Measurements from ENCODE around the gene PRR20G.

The PRR20G gene

DNA sequence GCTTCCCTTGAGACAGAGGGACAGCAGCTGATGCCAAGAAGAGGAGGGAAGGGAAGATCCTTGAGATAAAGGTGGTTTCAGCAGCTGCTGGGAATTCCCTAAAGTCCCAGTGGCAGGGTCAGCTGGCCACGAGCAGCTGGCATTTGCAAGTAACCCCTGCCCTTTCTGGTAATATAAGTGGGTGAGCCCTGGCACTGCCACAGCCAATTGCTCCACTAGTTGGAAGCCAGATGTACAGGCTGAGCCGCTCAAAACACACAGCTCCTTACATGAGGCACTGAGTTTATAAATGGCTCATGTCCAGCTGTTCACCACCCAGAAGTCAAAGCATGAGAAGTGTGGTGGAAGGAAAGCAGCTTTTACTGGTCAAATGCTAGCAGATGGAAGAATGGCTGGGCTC, 35.4 kb downstream of the PRR20G start:
- TF ChIP-seq EZH2 (IDR thresholded peaks at IDR 0.05; ENCODE audit: borderline replicate concordance, low read length) (no peak), CTCF (IDR thresholded peaks at IDR 0.05; ENCODE audit: low read length) (no peak)
- Histone ChIP-seq H3K4me3 (ENCODE audit: low read depth, low read length, poor library complexity, severe bottlenecking) (no peak overlapping the region), H3K27ac (ENCODE audit: low read depth, low read length, poor library complexity, severe bottlenecking) (no peak overlapping the region), H3K9me2 (ENCODE audit: low read depth, low read length) (no peaks in the 10 kb centered on the region), H3K36me3 (ENCODE audit: insufficient read depth, low read length) (no peaks in the 10 kb centered on the region), H3K27me3 (ENCODE audit: insufficient read depth, low read length) (no peaks in the 10 kb centered on the region), H3K9me3 (ENCODE audit: low read length) (peaks cover 17% of the 10 kb centered on the region), H3K4me1 (ENCODE audit: insufficient read depth, low read length, severe bottlenecking) (no peaks in the 10 kb centered on the region), H3K9ac (ENCODE audit: low read length) (no peak overlapping the region), H2AFZ (ENCODE audit: low read length) (no peak overlapping the region), H3K4me2 (ENCODE audit: low read length) (no peak overlapping the region), H3K79me2 (ENCODE audit: insufficient read depth, low read length) (no peaks in the 10 kb centered on the region), H3F3A (ENCODE audit: insufficient read depth, low read length) (no peaks in the 10 kb centered on the region), H4K20me1 (ENCODE audit: insufficient read depth, low read length) (no peaks in the 10 kb centered on the region)

DNA sequence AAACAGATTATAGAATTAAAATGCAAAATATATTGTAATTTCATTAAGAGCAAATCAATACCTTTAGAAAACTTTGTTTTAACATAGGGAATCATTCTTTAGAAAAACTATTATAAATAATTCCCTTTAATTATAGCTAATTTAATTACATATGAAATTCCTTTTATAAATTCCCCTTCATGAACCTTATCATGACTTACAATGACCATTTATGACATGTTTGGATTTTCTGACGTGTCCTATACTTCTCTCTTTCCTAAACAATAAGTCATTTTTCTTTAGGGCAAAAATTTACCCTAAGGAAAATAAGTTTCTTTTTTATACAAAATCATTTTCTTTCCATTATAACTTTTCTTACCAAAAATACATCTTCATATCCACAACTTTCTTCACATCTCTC, 37.8 kb downstream of the PRR20G start:
- H3F3A ChIP-seq (ENCODE audit: insufficient read depth, low read length), result no peaks in the 10 kb centered on the region
- H3K9me3 ChIP-seq (ENCODE audit: low read length), result peaks cover 22% of the 10 kb centered on the region
- H3K27me3 ChIP-seq (ENCODE audit: insufficient read depth, low read length), result no peaks in the 10 kb centered on the region
- no peak overlapping the region for H3K27ac ChIP-seq (ENCODE audit: low read depth, low read length, poor library complexity, severe bottlenecking)
- no peak overlapping the region for H3K4me3 ChIP-seq (ENCODE audit: low read depth, low read length, poor library complexity, severe bottlenecking)
- no peak overlapping the region for H3K4me2 ChIP-seq (ENCODE audit: low read length)
- H3K9me2 ChIP-seq (ENCODE audit: low read depth, low read length), result no peaks in the 10 kb centered on the region
- TF ChIP-seq EZH2 (IDR thresholded peaks at IDR 0.05; ENCODE audit: borderline replicate concordance, low read length) (no peak), CTCF (IDR thresholded peaks at IDR 0.05; ENCODE audit: low read length) (no peak)
- H3K4me1 ChIP-seq (ENCODE audit: insufficient read depth, low read length, severe bottlenecking), result no peaks in the 10 kb centered on the region
- H3K9ac ChIP-seq (ENCODE audit: low read length), result no peak overlapping the region
- no peaks in the 10 kb centered on the region for H3K79me2 ChIP-seq (ENCODE audit: insufficient read depth, low read length)
- H2AFZ ChIP-seq (ENCODE audit: low read length), result no peak overlapping the region
- H3K36me3 ChIP-seq (ENCODE audit: insufficient read depth, low read length), result no peaks in the 10 kb centered on the region
- no peaks in the 10 kb centered on the region for H4K20me1 ChIP-seq (ENCODE audit: insufficient read depth, low read length)

- Histone ChIP-seq H3F3A (ENCODE audit: insufficient read depth, low read length) (no peaks in the 10 kb centered on the region), H3K4me2 (ENCODE audit: low read length) (no peak overlapping the region), H3K9me3 (ENCODE audit: low read length) (peaks cover 22% of the 10 kb centered on the region), H3K27me3 (ENCODE audit: insufficient read depth, low read length) (no peaks in the 10 kb centered on the region), H3K9ac (ENCODE audit: low read length) (no peak overlapping the region), H3K36me3 (ENCODE audit: insufficient read depth, low read length) (no peaks in the 10 kb centered on the region), H3K4me3 (ENCODE audit: low read depth, low read length, poor library complexity, severe bottlenecking) (no peak overlapping the region), H3K9me2 (ENCODE audit: low read depth, low read length) (no peaks in the 10 kb centered on the region), H2AFZ (ENCODE audit: low read length) (no peak overlapping the region), H4K20me1 (ENCODE audit: insufficient read depth, low read length) (no peaks in the 10 kb centered on the region), H3K79me2 (ENCODE audit: insufficient read depth, low read length) (no peaks in the 10 kb centered on the region), H3K27ac (ENCODE audit: low read depth, low read length, poor library complexity, severe bottlenecking) (no peak overlapping the region), H3K4me1 (ENCODE audit: insufficient read depth, low read length, severe bottlenecking) (no peaks in the 10 kb centered on the region)
- no peak for TF ChIP-seq EZH2 (IDR thresholded peaks at IDR 0.05; ENCODE audit: borderline replicate concordance, low read length)
- no peak for TF ChIP-seq CTCF (IDR thresholded peaks at IDR 0.05; ENCODE audit: low read length)
Observed at GRCh38 chr3:127247292-127247691, 40.6 kb downstream of the PRR20G start.

Data from OCI-LY1 (cell line).